ENCODE data around the gene MRPL45. TPM values are rescaled to one million over a fixed set of nuclear protein-coding genes. Genes with fewer than 3 reads are reported as not detected.

MRPL45 gene
- total and polyA plus RNA-seq, 10 of the 15 experiments (the other 5 are each of a cell fraction or from before 2014, with no cell fraction given): 37.5 to 128 (median 59.6) TPM

DNA sequence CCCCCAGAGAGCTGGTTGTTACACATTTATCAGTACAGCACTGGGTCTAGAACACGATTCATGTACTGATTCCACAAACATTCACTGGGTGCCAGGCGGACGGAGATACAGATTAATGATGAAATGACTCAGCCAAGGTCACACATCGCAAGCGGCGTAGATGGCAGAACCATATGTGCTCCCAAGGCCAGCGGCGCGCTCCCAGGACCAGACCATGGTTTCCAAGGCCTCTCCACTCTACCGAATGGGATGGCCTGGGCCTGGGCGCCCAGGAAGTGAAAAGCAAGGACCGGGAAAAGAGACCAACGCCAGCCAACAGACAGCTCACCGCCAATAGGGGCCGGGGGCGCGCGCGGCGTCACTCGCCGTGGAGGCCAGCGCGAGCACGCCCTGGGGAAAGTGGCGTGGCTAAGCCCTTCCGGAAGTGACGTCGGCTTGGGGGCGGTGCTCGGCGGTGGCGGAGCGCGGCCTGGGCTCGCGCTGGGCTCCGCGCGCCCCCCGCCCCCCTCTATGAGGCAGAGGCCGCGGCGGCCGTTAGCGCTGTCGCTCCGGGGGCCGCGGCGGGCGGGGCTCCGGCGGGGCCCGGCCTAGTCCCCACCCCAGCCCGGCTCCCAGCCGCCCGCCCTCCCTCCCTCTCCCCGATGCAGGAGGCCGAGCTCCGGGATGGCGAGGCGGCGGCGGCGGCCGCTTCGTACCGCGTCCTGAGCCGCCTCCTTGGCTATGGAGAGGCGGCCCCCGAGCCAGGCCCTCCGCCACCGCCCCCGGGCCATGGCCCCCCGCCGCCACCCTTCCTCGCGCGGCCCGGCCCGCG, 54.6 kb downstream of the MRPL45 start, which contains the start of gene SOCS7:
SOCS7 (plus strand) TSS at position 433 of the 811 bp plus-strand sequence; CDS start at position 642, 209 bp downstream.
- no peak for FAIRE-seq
- H3K79me2 ChIP-seq (ENCODE audit: control insufficient read depth, insufficient read depth, low read length): peaks cover 8% of the 10 kb centered on the region
- no peaks in the 10 kb centered on the region for H3K9me3 ChIP-seq (replicated peaks; ENCODE audit: control insufficient read depth, insufficient read depth, low read length)
- no TSS peak for BruUV-seq (replicated peaks)
- peak within 1 kb of the TSS; percentile 75 for H3K4me3 ChIP-seq
- peak; percentile 58 for DNase-seq (ENCODE audit: low read depth, low spot score)
- intact Hi-C loops (cut with micrococcal nuclease; ENCODE audit: unreplicated experiment): loop anchor here (10.0 kb wide), 1 partner anchor 323 kb away; the partner anchor contains the start of gene EPOP
- no peaks in the 10 kb centered on the region for H4K20me1 ChIP-seq (ENCODE audit: control insufficient read depth, insufficient read depth)
- peak; percentile 86 for ATAC-seq
- peak within 1 kb of the TSS; percentile 84 for H3K9ac ChIP-seq (ENCODE audit: control insufficient read depth, insufficient read depth, low read length)
- H3K4me1 ChIP-seq (ENCODE audit: control insufficient read depth, insufficient read depth, low read length): peaks cover 4% of the 10 kb centered on the region
- no peaks in the 10 kb centered on the region for H3K36me3 ChIP-seq (ENCODE audit: control insufficient read depth in 2 of 2, insufficient read depth in 2 of 2, low read length in 1 of 2)
- SMC1A ChIA-PET (ENCODE audit: uncharacterized antibody, unreplicated experiment): interaction anchor here (0.9 to 7.9 kb wide), 3 partner anchors 14 to 134 kb away, joined by 5 to 161 read pairs (median 6); no protein-coding TSS in a partner anchor
- RAD21 ChIA-PET (ENCODE audit: unreplicated experiment): interaction anchor here (0.6 to 8.4 kb wide), 7 partner anchors 14 to 329 kb away, joined by 3 to 172 read pairs (median 3); no protein-coding TSS in a partner anchor
- peak within 1 kb of the TSS; percentile 98 for H2AFZ ChIP-seq (ENCODE audit: control insufficient read depth, low read depth, low read length)
- under 1% methylated on average over 49 of the region's 84 CpGs for WGBS (ENCODE audit: insufficient coverage, insufficient replicate concordance, low lambda C conversion rate, missing lambda C conversion rate)
- POLR2A ChIA-PET: interaction anchor here (0.5 to 1.1 kb wide), 4 partner anchors 61 to 1004 kb away, joined by 3 to 8 read pairs (median 4); partner anchors contain the start of gene ARHGAP23
- peak within 1 kb of the TSS; percentile 99 for H3K4me2 ChIP-seq (ENCODE audit: control insufficient read depth, insufficient read depth)
- CTCF ChIA-PET: interaction anchor here (1.0 to 9.3 kb wide), 6 partner anchors 10 to 134 kb away, joined by 3 to 349 read pairs (median 4); no protein-coding TSS in a partner anchor
- no peaks in the 10 kb centered on the region for H3K27me3 ChIP-seq (replicated peaks in 1 of 2; ENCODE audit: control insufficient read depth in 2 of 2, insufficient read depth in 2 of 2, low read length in 1 of 2)
- peak within 1 kb of the TSS; percentile 91 for H3K27ac ChIP-seq (ENCODE audit: control insufficient read depth, insufficient read depth)
- in situ Hi-C loops (cut with MboI): no loop called here
- TF ChIP-seq RCOR1 (conservative IDR thresholded peaks at IDR 0.05; ENCODE audit: low read depth, low read length): no peak
- no peak for TF ChIP-seq SUPT20H (IDR thresholded peaks at IDR 0.05; ENCODE audit: borderline replicate concordance, control insufficient read depth, low read depth, low read length)
- peak; percentile 76 for TF ChIP-seq CREM (IDR thresholded peaks at IDR 0.05; ENCODE audit: low read depth)
- no peak; the same call in 1 of the 2 replicates for TF ChIP-seq ZNF207 (IDR thresholded peaks at IDR 0.05; ENCODE audit: borderline replicate concordance)
- TF ChIP-seq BHLHE40 (IDR thresholded peaks at IDR 0.05; ENCODE audit: borderline replicate concordance in 1 of 2, low read depth in 2 of 2, low read length in 1 of 2): peak; percentile 46 to 66; a peak in 2 of 4 replicates
- TF ChIP-seq, protein P1, sequence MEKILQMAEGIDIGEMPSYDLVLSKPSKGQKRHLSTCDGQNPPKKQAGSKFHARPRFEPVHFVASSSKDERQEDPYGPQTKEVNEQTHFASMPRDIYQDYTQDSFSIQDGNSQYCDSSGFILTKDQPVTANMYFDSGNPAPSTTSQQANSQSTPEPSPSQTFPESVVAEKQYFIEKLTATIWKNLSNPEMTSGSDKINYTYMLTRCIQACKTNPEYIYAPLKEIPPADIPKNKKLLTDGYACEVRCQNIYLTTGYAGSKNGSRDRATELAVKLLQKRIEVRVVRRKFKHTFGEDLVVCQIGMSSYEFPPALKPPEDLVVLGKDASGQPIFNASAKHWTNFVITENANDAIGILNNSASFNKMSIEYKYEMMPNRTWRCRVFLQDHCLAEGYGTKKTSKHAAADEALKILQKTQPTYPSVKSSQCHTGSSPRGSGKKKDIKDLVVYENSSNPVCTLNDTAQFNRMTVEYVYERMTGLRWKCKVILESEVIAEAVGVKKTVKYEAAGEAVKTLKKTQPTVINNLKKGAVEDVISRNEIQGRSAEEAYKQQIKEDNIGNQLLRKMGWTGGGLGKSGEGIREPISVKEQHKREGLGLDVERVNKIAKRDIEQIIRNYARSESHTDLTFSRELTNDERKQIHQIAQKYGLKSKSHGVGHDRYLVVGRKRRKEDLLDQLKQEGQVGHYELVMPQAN (conservative IDR thresholded peaks at IDR 0.05): 0 out of 2 replicates have a peak, but pooled peaks have one; percentile 38
- TF ChIP-seq NBN (IDR thresholded peaks at IDR 0.05): peak; percentile 80
- TF ChIP-seq RB1 (IDR thresholded peaks at IDR 0.05; ENCODE audit: borderline replicate concordance): peak; percentile 73; the same call in 1 of the 2 replicates
- no peak for TF ChIP-seq BRCA1 (IDR thresholded peaks at IDR 0.05; ENCODE audit: low read depth, low read length)
- peak; percentile 70; the same call in 1 of the 2 replicates for TF ChIP-seq NFYB (IDR thresholded peaks at IDR 0.05; ENCODE audit: insufficient read depth, low read depth, low read length)
- peak; percentile 60 for TF ChIP-seq KLF5 (IDR thresholded peaks at IDR 0.05; ENCODE audit: partially characterized antibody)
- TF ChIP-seq NR2F1 (conservative IDR thresholded peaks at IDR 0.05): peak; percentile 16; the same call in 1 of the 2 replicates
- no peak for TF ChIP-seq SRF (IDR thresholded peaks at IDR 0.05; ENCODE audit: low read depth in 2 of 2, low read length in 2 of 2)
- TF ChIP-seq HCFC1 (IDR thresholded peaks at IDR 0.05; ENCODE audit: low read length): 0 out of 2 replicates have a peak, but pooled peaks have one; percentile 30
- 0 out of 2 replicates have a peak, but pooled peaks have one; percentile 52 for TF ChIP-seq TAF1 (IDR thresholded peaks at IDR 0.05; ENCODE audit: borderline replicate concordance, low read depth, low read length)
- TF ChIP-seq ATF7 (IDR thresholded peaks at IDR 0.05; ENCODE audit: low read depth): 0 out of 2 replicates have a peak, but pooled peaks have one; percentile 23
- TF ChIP-seq BMI1 (IDR thresholded peaks at IDR 0.05; ENCODE audit: borderline replicate concordance): no peak
- peak; percentile 94 for TF ChIP-seq POLR2A (IDR thresholded peaks at IDR 0.05; ENCODE audit: low read depth, low read length)
- no peak for TF ChIP-seq CHD4 (IDR thresholded peaks at IDR 0.05)
- TF ChIP-seq ZZZ3 (IDR thresholded peaks at IDR 0.05; ENCODE audit: control insufficient read depth, insufficient read length, low read depth): no peak

Measured in GM12878 (cell line).